ENCODE results near the gene PPP1R12C. TPM values are rescaled to one million over a fixed set of nuclear protein-coding genes. Genes with fewer than 3 reads are reported as not detected.

Gene PPP1R12C
- total and polyA plus RNA-seq, 12 donors = 134 to 283 (median 201) TPM

GRCh38 chr19:55053735-55054134, 63.7 kb downstream of the PPP1R12C start:
- DNase-seq (no peak), ATAC-seq (no peak)
- no peak for TF ChIP-seq CTCF (IDR thresholded peaks at IDR 0.05)
- Histone ChIP-seq H3K4me1 (no peaks in the 10 kb centered on the region), H3K36me3 (peaks cover 0 to 97% (median 62%) of the 10 kb centered on the region in 9 donors), H3K27me3 (no peaks in the 10 kb centered on the region), H3K27ac (no peak overlapping the region), H3K9me3 (no peaks in the 10 kb centered on the region), H3K4me3 (no peak overlapping the region)
- intact Hi-C loops (cut with DNase I) = loop anchor here in 1 of 10 donors (10.0 kb wide), 1 partner anchor 949 kb away; the partner anchor contains the start of genes NDUFA3 and OSCAR
- WGBS, 2 donors = 81 to 84% methylated on average over 7 of the region's 7 CpGs

GRCh38 chr19:55050749-55051532, 66.5 kb downstream of the PPP1R12C start:
- H3K4me3 ChIP-seq = no peak overlapping the region
- whole genome bisulfite sequencing, 2 donors = 97% methylated on average over 25 of the region's 25 CpGs
- no peaks in the 10 kb centered on the region for H3K27me3 ChIP-seq
- intact Hi-C loops (cut with DNase I) = loop anchor here in 1 of 10 donors (10.0 kb wide), 1 partner anchor 946 kb away; the partner anchor contains the start of genes NDUFA3 and OSCAR
- DNase-seq (no peak), ATAC-seq (no peak)
- H3K27ac ChIP-seq = no peak overlapping the region
- TF ChIP-seq CTCF (IDR thresholded peaks at IDR 0.05) = no peak
- peaks cover 7 to 97% (median 61%) of the 10 kb centered on the region in 9 donors for H3K36me3 ChIP-seq
- no peaks in the 10 kb centered on the region for H3K4me1 ChIP-seq
- H3K9me3 ChIP-seq = no peaks in the 10 kb centered on the region

- DNase-seq (no peak), ATAC-seq (no peak)
- WGBS, 2 donors = 93 to 95% methylated on average over 15 of the region's 15 CpGs
- Histone ChIP-seq H3K4me1 (no peaks in the 10 kb centered on the region), H3K27ac (no peak overlapping the region), H3K4me3 (no peak overlapping the region), H3K9me3 (no peaks in the 10 kb centered on the region), H3K36me3 (peaks cover 7 to 97% (median 69%) of the 10 kb centered on the region in 9 donors), H3K27me3 (no peaks in the 10 kb centered on the region)
- no peak for TF ChIP-seq CTCF (IDR thresholded peaks at IDR 0.05)
- intact Hi-C loops (cut with DNase I) = no loop called here
Measured at GRCh38 chr19:55048446-55048845, 69.0 kb downstream of the PPP1R12C start.

- H3K9me3 ChIP-seq = no peaks in the 10 kb centered on the region
Measured at GRCh38 chr19:55047951-55048350, 69.5 kb downstream of the PPP1R12C start.

More at GRCh38 chr19:55047951-55048350, 69.5 kb downstream of the PPP1R12C start:
- peaks cover 7 to 97% (median 69%) of the 10 kb centered on the region in 9 donors for H3K36me3 ChIP-seq
- DNase-seq = no peak
- peak in 1 of 8 donors; percentile 21 for ATAC-seq
- no peaks in the 10 kb centered on the region for H3K27me3 ChIP-seq
- H3K27ac ChIP-seq = no peak overlapping the region
- H3K4me1 ChIP-seq = no peaks in the 10 kb centered on the region
- 93% methylated on average over 12 of the region's 12 CpGs for WGBS, 2 donors
- intact Hi-C loops (cut with DNase I) = no loop called here
- H3K4me3 ChIP-seq = no peak overlapping the region
- TF ChIP-seq CTCF (IDR thresholded peaks at IDR 0.05) = no peak

Data from heart right ventricle (tissue), 16 donors.